ENCODE measurements around the gene COX6B2. TPM values are rescaled to one million over a fixed set of nuclear protein-coding genes. Genes with fewer than 3 reads are reported as not detected.
A peak's percentile ranks its signal among the peaks of the same experiment; 100 is the strongest.

The COX6B2 gene
- total and polyA plus RNA-seq, 2 donors (not counting 3 experiments of a cell fraction or from before 2014, with no cell fraction given): not detected

- no TSS peak for BruUV-seq (replicated peaks)
- Histone ChIP-seq H3K27ac (ENCODE audit: insufficient read depth, low read depth, low read length) (no peak overlapping the region), H3K9me1 (replicated peaks; ENCODE audit: control insufficient read depth, extremely low read depth, insufficient read depth, low read length) (no peaks in the 10 kb centered on the region), H3K4me3 (replicated peaks in 1 of 3; ENCODE audit: insufficient read depth in 1 of 3, low read depth in 1 of 3, low read length in 3 of 3) (peak overlapping the region in 2 of 3 experiments; percentile 8 to 26), H3K79me2 (ENCODE audit: control insufficient read depth, insufficient read depth, low read length) (no peaks in the 10 kb centered on the region), H4K20me1 (replicated peaks; ENCODE audit: control insufficient read depth, extremely low read depth, insufficient read depth, low read length) (no peaks in the 10 kb centered on the region), H3K36me3 (ENCODE audit: control insufficient read depth in 2 of 2, extremely low read depth in 1 of 2, insufficient read depth in 2 of 2, low read length in 2 of 2) (no peaks in the 10 kb centered on the region), H2AFZ (ENCODE audit: low read depth, low read length) (peak overlapping the region; percentile 84), H3K9ac (replicated peaks; ENCODE audit: extremely low read depth, insufficient read depth, low read length) (no peak overlapping the region), H3K9me3 (replicated peaks; ENCODE audit: control insufficient read depth, insufficient read depth, low read length) (no peaks in the 10 kb centered on the region), H3K4me1 (ENCODE audit: control insufficient read depth, extremely low read depth, insufficient read depth, low read length) (peaks cover 4% of the 10 kb centered on the region), H3K27me3 (ENCODE audit: control insufficient read depth in 2 of 2, insufficient read depth in 2 of 2, low read length in 2 of 2) (peaks cover 26 to 31% of the 10 kb centered on the region in 2 experiments), H3K4me2 (ENCODE audit: insufficient read depth, low read length) (peak overlapping the region; percentile 73)
- intact Hi-C loops (cut with micrococcal nuclease): loop anchor here (1.0 kb wide), 1 partner anchor 14 kb away; the partner anchor contains the start of gene KMT5C
- no peak for DNase-seq (ENCODE audit: low read depth, low spot score)
- POLR2A ChIA-PET: interaction anchor here (0.7 kb wide), 1 partner anchor 54 kb away, joined by 3 read pairs; the partner anchor contains the start of gene UBE2S
- no peak for FAIRE-seq
- TF ChIP-seq CTCF (IDR thresholded peaks at IDR 0.05; ENCODE audit: extremely low read depth in 1 of 2, insufficient read depth in 1 of 2, low read depth in 1 of 2, low read length in 2 of 2) (no peak), EZH2 (IDR thresholded peaks at IDR 0.05; ENCODE audit: borderline replicate concordance, low read depth, low read length, severe bottlenecking) (peak; percentile 53), MYC (IDR thresholded peaks at IDR 0.05; ENCODE audit: low read depth, low read length) (no peak), GATA2 (IDR thresholded peaks at IDR 0.05; ENCODE audit: insufficient read depth, insufficient read length, low read depth, low read length) (no peak)
- dilution Hi-C loops (cut with MboI; ENCODE audit: extremely low pct_ligation_motif_present, low sequenced_read_pairs): no loop called here
- CTCF ChIA-PET: interaction anchor here (0.8 to 1.0 kb wide), 2 partner anchors 14 to 65 kb away, joined by 3 read pairs; partner anchors contain the start of gene KMT5C
Observed at GRCh38 chr19:55353356-55353802, 1.1 kb downstream of the COX6B2 start.
